H9 (cell line): ENCODE results near the gene SRRT. TPM values are rescaled to one million over a fixed set of nuclear protein-coding genes. Genes with fewer than 3 reads are reported as not detected.

Source experiments
- DNase-seq: peaks from one replicate; pipeline ENCODE4 v3.0.0-alpha.2; 2017
- H2AFZ ChIP-seq: one replicate; pipeline ENCODE4 v1.6.1; 2013; ENCODE audit warnings: mild to moderate bottlenecking, low read length, control low read depth, moderate library complexity
- H2AK5ac ChIP-seq: 2 replicates; pipeline ENCODE4 v1.6.1; 2013; ENCODE audit warnings: low read length, control low read depth, mixed read lengths; ENCODE audit not compliant: insufficient read length
- H2BK120ac ChIP-seq: one replicate; pipeline ENCODE4 v1.6.1; 2013; ENCODE audit warnings: low read depth, mild to moderate bottlenecking, low read length, control low read depth, inconsistent platforms; ENCODE audit not compliant: poor library complexity, severe bottlenecking
- H2BK12ac ChIP-seq: 2 replicates; pipeline ENCODE4 v1.6.1; 2013; ENCODE audit warnings: low read length, control low read depth, mixed read lengths, low read depth; ENCODE audit not compliant: insufficient read length
- H2BK15ac ChIP-seq: 2 replicates; pipeline ENCODE4 v1.6.1; 2013; ENCODE audit warnings: low read depth, low read length, control low read depth
- H2BK20ac ChIP-seq: one replicate; pipeline ENCODE4 v1.6.1; 2013; ENCODE audit warnings: low read depth, mild to moderate bottlenecking, low read length, control low read depth, inconsistent platforms; ENCODE audit not compliant: poor library complexity, severe bottlenecking
- H2BK5ac ChIP-seq: 2 replicates; pipeline ENCODE4 v1.6.1; 2013; ENCODE audit warnings: low read length, control low read depth, mixed read lengths; ENCODE audit not compliant: insufficient read length
- H3K14ac ChIP-seq: 2 replicates; pipeline ENCODE4 v1.6.1; 2013; ENCODE audit warnings: low read length, control low read depth; ENCODE audit not compliant: insufficient read depth
- H3K18ac ChIP-seq: 2 replicates; pipeline ENCODE4 v1.6.1; 2013; ENCODE audit warnings: low read depth, mild to moderate bottlenecking, mixed read lengths, low read length, control low read depth; ENCODE audit not compliant: insufficient read length
- H3K23ac ChIP-seq: 2 replicates; pipeline ENCODE4 v1.6.1; 2013; ENCODE audit warnings: low read length, control low read depth, mixed read lengths, low read depth; ENCODE audit not compliant: insufficient read length
- H3K23me2 ChIP-seq: 2 replicates; pipeline ENCODE4 v1.6.1; 2013; ENCODE audit warnings: low read depth, mild to moderate bottlenecking, mixed read lengths, low read length, control low read depth; ENCODE audit not compliant: insufficient read length, poor library complexity, severe bottlenecking
- H3K27ac ChIP-seq: 2 replicates; pipeline ENCODE4 v1.5.1; 2013; ENCODE audit warnings: low read length, control low read depth, mixed read lengths, low read depth; ENCODE audit not compliant: insufficient read length
- H3K27me3 ChIP-seq: 2 replicates; pipeline ENCODE4 v1.6.1; 2013; ENCODE audit warnings: low read length, control low read depth, inconsistent platforms; ENCODE audit not compliant: insufficient read depth
- H3K4ac ChIP-seq: 2 replicates; pipeline ENCODE4 v1.6.1; 2013; ENCODE audit warnings: low read depth, mild to moderate bottlenecking, control low read depth, inconsistent platforms, low read length, moderate library complexity
- H3K4me1 ChIP-seq: 2 replicates; pipeline ENCODE4 v1.6.1; 2013; ENCODE audit warnings: low read length, control low read depth, inconsistent platforms; ENCODE audit not compliant: insufficient read depth
- H3K4me2 ChIP-seq: 2 replicates; pipeline ENCODE4 v1.6.1; 2013; ENCODE audit warnings: low read length, control low read depth, mixed read lengths; ENCODE audit not compliant: insufficient read length, insufficient read depth
- H3K56ac ChIP-seq: 2 replicates; pipeline ENCODE4 v1.6.1; 2013; ENCODE audit warnings: low read depth, mild to moderate bottlenecking, mixed read lengths, low read length, control low read depth; ENCODE audit not compliant: insufficient read length
- H3K79me1 ChIP-seq: 2 replicates; pipeline ENCODE4 v1.6.1; 2013; ENCODE audit warnings: low read depth, mild to moderate bottlenecking, moderate library complexity, low read length, control low read depth, inconsistent platforms; ENCODE audit not compliant: insufficient read depth, poor library complexity, severe bottlenecking
- H3K79me2 ChIP-seq: 2 replicates; pipeline ENCODE4 v1.6.1; 2013; ENCODE audit warnings: low read length, control low read depth, inconsistent platforms; ENCODE audit not compliant: insufficient read depth
- H3K9ac ChIP-seq: 2 replicates; pipeline ENCODE4 v1.6.1; 2013; ENCODE audit warnings: low read length, control low read depth, mixed read lengths; ENCODE audit not compliant: insufficient read length; ENCODE audit errors: extremely low read depth
- H3K9me3 ChIP-seq: one replicate; pipeline ENCODE4 v1.6.1; 2013; ENCODE audit warnings: low read depth, low read length, inconsistent platforms; ENCODE audit not compliant: control insufficient read depth
- H3T11ph ChIP-seq: one replicate; pipeline ENCODE4 v1.6.1; 2013; ENCODE audit warnings: mild to moderate bottlenecking, low read length, control low read depth, inconsistent platforms
- H4K20me1 ChIP-seq: one replicate; pipeline ENCODE4 v1.6.1; 2013; ENCODE audit not compliant: control insufficient read depth, insufficient read length, insufficient read depth
- H4K5ac ChIP-seq: 2 replicates; pipeline ENCODE4 v1.6.1; 2013; ENCODE audit warnings: low read depth, mild to moderate bottlenecking, mixed read lengths, low read length, control low read depth; ENCODE audit not compliant: insufficient read length
- H4K8ac ChIP-seq: replicated peaks from 2 replicates; pipeline ENCODE4 v1.6.1; 2013; ENCODE audit warnings: low read length, control low read depth, mixed read lengths, low read depth; ENCODE audit not compliant: insufficient read length
- H4K91ac ChIP-seq: 2 replicates; pipeline ENCODE4 v1.6.1; 2013; ENCODE audit warnings: low read depth, mild to moderate bottlenecking, moderate library complexity, mixed read lengths, low read length, control low read depth; ENCODE audit not compliant: insufficient read length
- H3K27ac Mint-ChIP-seq, 3 experiments: 2 replicates in 2 of 3; 3 replicates in 1 of 3; pipeline ENCODE4 v1.8.0; 2020 to 2021; ENCODE audit warnings: mixed read lengths in 3 of 3, mild to moderate bottlenecking in 1 of 3, moderate library complexity in 1 of 3
- H3K27me3 Mint-ChIP-seq: 2 replicates; pipeline ENCODE4 v1.8.0; 2021; ENCODE audit warnings: low read depth, mild to moderate bottlenecking, moderate library complexity, mixed read lengths
- H3K36me3 Mint-ChIP-seq, 3 experiments: 2 replicates in 2 of 3; 3 replicates in 1 of 3; pipeline ENCODE4 v1.8.0; 2020 to 2021; ENCODE audit warnings: low read depth in 3 of 3, mixed read lengths in 3 of 3; ENCODE audit not compliant: insufficient read depth in 1 of 3
- H3K4me1 Mint-ChIP-seq, 2 experiments: 2 replicates each; pipeline ENCODE4 v1.8.0; 2020; ENCODE audit warnings: mixed read lengths in 2 of 2
- H3K4me3 Mint-ChIP-seq, 2 experiments: 2 replicates in 1 of 2; 3 replicates in 1 of 2; pipeline ENCODE4 v1.8.0; 2020 to 2021; ENCODE audit warnings: mild to moderate bottlenecking in 2 of 2, mixed read lengths in 2 of 2, moderate library complexity in 1 of 2
- H3K9me3 Mint-ChIP-seq, 2 experiments: 2 replicates in 1 of 2; 3 replicates in 1 of 2; pipeline ENCODE4 v1.8.0; 2020; ENCODE audit warnings: mild to moderate bottlenecking in 2 of 2, mixed read lengths in 2 of 2, moderate library complexity in 1 of 2
- CTCF ChIP-seq: fragments of 200-600 bp; sonication (generic); conservative IDR thresholded peaks from 3 replicates; pipeline ENCODE4 v1.8.0; 2021; ENCODE audit warnings: antibody characterized with exemption, mild to moderate bottlenecking
- WGBS: extraction: QIAGEN DNeasy Blood & Tissue Kit; methylation state at CpG from one replicate; pipeline ENCODE4 v1.1.7; 2013; ENCODE audit warnings: missing lambda C conversion rate, low lambda C conversion rate, mixed read lengths; ENCODE audit not compliant: insufficient read length; ENCODE audit errors: extremely low coverage; 5-methylcytosine and 5-hydroxymethylcytosine counted together
- total RNA-seq: library from RNA; stranded (reverse); gene quantifications from 2 replicates; pipeline ENCODE4 v1.2.1, GENCODE V29; 2021

Gene SRRT
- total RNA-seq, 1 experiment from 2014 or later: 373 TPM

GRCh38 chr7:100861616-100861985 lies 13.3 kb upstream of the SRRT start:
- no peak overlapping the region for H4K8ac ChIP-seq
- no peak overlapping the region for H2BK120ac ChIP-seq
- no peak for TF ChIP-seq CTCF
- H2BK15ac ChIP-seq: no peak overlapping the region
- H3K4ac ChIP-seq: no peak overlapping the region
- H3T11ph ChIP-seq: no peak overlapping the region
- no peak overlapping the region for H3K27ac ChIP-seq
- no peaks in the 10 kb centered on the region for H3K4me1 ChIP-seq
- no peaks in the 10 kb centered on the region for H3K79me2 ChIP-seq
- Mint-ChIP-seq H3K4me3 (no peak overlapping the region), H3K27ac (no peak overlapping the region), H3K9me3 (no peaks in the 10 kb centered on the region; a peak in 1 of 5 replicates), H3K36me3 (peaks cover 23 to 51% (median 41%) of the 10 kb centered on the region in 3 experiments; a peak in 6 of 7 replicates), H3K27me3 (no peaks in the 10 kb centered on the region), H3K4me1 (peaks cover under 1 to 5% of the 10 kb centered on the region in 2 experiments; a peak in 2 of 4 replicates)
- H3K23ac ChIP-seq: no peak overlapping the region
- H3K79me1 ChIP-seq: no peaks in the 10 kb centered on the region
- H4K91ac ChIP-seq: no peak overlapping the region
- H3K9ac ChIP-seq: no peak overlapping the region
- no peak overlapping the region for H2BK5ac ChIP-seq
- no peaks in the 10 kb centered on the region for H4K20me1 ChIP-seq
- H4K5ac ChIP-seq: no peak overlapping the region
- no CpG with 5 or more reads among the region's 14 CpGs for WGBS
- no peak overlapping the region for H2BK12ac ChIP-seq
- no peak overlapping the region for H2AK5ac ChIP-seq
- H2AFZ ChIP-seq: no peak overlapping the region
- no peak for DNase-seq
- H3K14ac ChIP-seq: no peak overlapping the region; the same call in 1 of the 2 replicates
- H3K56ac ChIP-seq: no peak overlapping the region
- no peaks in the 10 kb centered on the region for H3K23me2 ChIP-seq
- H3K27me3 ChIP-seq: no peaks in the 10 kb centered on the region
- H3K9me3 ChIP-seq: no peaks in the 10 kb centered on the region
- no peak overlapping the region for H3K4me2 ChIP-seq
- H2BK20ac ChIP-seq: no peak overlapping the region
- no peak overlapping the region for H3K18ac ChIP-seq
